GM19452 (cell line): ENCODE data around the gene DMKN.

Source experiments
- ATAC-seq: cut with Tn5 transposase; IDR thresholded peaks from one replicate; pipeline ENCODE4 v1.9.1; 2021; ENCODE audit not compliant: unreplicated experiment

Gene DMKN

DNA sequence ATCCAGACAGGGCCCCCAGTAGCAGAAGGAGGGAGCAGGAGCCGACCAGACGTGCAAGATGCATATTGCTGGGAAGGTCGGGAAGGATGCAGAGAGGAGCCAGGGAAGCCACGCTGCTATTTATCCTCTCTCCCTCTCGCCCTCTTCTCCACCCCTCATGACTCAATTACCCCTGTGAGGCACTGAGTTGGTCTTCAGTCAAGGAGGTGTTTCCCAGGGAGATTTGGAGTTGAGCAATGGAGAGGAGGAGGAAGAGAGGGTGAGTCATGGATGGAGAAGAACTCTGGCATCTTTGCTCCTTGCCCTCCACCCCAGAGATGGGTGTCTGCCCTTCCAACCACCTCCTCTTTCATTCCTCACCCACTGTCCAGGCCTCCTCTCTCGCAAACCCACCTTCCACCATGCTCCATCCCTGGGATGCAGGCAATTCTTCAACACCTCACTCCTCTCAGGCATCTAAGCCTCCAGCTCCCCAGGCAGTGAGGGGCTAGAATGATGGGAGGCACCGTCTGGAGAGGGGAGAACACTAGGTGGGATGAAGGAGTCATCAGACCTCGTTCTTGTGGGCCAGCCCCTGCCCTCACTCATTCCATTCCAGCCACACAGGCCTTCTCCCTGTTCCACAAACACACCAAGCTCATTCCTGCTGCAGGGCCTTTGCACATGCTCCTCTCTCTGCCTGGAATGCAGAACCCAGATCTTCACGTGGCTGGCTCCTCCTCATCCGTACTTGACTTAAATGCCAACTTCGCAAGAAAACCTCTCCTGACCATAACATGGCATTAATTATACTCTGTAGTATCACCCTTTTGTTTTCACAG, 15.0 kb upstream of the DMKN start, which contains the start of gene SBSN:
Gene SBSN, minus strand, starts transcription at position 94 of the 821 bp plus-strand sequence. Its CDS starts 30 bp downstream, at position 64.
- no peak for ATAC-seq

DNA sequence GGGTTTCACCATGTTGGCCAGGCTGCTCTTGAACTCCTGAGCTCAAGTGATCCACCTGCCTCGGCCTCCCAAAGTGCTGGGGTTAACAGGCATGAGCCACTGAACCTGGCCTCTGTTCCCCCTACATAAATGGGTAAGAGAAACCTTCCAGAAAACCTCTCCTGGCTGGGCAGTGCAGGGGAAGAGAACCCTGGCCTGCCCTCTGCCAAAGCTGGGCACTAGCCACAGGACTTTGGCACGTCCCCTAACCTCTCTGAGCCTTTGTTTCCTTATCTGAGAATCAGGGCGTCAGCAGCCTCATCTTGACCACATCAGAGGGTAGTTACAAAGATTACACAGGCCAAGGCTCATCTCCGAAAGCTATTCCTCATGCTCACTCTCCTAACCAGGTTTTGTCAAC, 12.4 kb upstream of the DMKN start:
- no peak for ATAC-seq

DNA sequence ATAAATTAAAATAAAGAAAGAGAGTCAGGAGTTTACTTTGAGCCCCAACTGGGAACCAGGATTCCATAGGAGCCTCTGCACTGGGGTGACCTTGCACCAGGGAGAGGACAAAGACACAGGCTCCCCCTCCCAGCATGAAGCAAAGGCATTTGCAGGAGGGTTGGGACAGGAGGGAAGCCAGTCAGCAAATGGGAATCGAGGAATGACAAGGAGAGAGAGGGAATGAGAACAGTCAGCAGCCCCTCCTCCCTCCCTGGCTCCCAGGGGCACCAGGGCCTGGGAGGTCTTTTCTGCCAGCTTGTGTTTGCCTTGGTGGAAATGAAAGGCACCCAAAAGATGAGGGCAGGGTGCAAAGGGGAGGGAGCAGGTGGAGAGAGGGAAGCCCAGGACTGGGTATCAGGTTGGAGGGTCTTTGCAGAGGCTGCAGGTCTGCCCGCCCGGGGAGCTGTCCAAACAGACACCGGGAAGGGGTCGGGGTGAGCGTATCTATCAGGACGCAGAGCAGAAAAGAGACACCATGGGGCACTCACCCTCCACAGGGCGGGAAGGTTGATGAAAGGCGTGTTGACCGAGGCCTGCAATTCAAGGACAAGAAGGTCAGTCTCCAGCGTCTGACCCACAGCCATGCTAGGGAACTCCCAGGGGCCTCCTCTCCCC, 10.9 kb upstream of the DMKN start:
- no peak for ATAC-seq

DNA sequence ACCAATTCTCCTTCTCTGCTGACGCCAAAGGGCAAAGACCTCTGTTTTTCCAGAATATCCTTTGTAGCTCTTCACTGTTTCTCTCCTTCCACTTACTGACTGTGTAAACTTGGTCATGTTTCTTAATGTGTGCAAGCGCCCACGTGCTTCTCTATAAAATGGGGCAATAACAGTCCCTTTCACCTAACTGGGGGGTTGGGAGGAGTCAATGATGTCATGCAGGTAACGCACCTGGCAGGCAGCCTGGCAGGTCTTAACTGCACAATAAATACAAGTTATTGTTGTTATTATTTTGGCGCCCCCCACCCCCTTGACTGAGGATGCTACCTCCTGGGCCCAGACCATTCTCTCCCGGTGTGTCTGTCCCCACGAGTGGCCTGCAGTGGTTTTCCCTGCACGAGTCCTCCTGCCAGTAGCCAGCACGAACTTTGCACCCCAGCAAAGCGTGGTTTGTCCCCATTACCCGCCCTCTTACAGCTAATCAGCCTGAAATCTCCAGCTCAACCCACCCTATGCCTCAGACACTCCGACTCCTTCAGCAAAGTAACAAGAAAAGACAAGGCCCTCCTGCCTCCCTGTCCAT, 9.4 kb upstream of the DMKN start:
- no peak for ATAC-seq

DNA sequence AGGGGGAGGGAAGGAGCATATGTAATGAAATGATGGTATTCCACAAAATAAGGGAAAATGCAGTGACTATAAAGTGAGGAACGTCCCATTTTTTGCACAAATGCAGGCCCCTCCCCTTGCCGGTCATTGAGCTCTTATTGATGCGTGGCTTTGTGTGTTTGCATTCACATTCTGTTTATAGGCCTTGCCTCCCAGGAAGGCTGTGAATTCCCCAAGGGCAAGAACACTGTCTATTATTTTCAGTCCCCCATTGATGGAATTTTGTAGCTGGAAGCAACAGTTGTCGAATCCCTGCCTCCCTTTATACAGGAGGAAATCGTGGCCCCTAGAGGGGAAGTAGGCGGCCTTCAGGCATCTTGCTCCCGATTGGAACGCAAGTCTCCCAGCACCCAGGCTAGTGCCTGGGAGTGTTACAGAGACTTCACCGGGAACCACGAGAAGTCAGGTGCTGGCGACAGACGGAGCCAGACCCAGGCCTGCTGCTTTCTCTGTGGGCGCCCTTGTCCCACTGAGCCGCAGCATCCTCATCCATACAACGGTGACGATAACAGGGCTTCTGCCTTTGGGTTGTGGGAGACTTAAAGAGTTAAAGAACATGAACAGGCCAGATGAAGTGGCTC, 7.8 kb upstream of the DMKN start:
- no peak for ATAC-seq

DNA sequence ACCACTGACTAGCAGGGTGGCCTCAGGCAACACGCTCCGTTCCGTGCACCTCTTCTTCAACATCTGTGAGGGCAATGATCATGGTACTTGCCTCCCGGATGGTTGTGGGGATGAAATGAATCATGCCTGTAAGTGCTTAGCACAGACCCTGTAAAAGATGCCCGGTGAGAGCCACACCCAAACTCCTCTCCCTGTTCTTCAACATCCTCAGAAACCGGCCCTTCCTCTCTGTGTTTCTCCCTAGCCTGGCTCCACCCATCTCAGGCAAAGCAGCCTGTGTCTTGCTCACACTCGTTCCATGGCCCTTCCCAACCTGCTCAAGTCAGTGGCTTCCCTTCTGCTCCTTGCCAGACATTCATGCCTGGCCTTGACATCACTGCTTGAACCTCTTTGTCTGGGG, 5.8 kb upstream of the DMKN start:
- no peak for ATAC-seq

DNA sequence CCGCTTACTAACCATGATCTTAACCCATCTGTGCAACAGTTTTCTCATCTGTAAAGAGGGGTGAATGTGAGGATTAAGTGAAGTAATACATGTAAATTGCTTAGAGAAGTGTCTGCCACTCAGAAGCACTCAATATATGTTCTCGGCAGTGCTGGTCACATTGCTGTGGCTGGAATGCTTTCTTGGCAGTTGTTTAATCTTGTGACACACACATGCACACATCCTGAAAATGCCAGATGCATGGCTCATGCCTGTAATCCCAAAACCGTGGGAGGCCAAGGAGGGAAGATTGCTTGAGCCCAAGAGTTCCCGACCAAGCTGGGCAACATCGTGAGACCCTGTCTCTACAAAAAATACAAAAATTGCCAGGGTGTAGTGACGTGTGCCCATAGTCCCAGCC, 4.9 kb upstream of the DMKN start:
- ATAC-seq = no peak

DNA sequence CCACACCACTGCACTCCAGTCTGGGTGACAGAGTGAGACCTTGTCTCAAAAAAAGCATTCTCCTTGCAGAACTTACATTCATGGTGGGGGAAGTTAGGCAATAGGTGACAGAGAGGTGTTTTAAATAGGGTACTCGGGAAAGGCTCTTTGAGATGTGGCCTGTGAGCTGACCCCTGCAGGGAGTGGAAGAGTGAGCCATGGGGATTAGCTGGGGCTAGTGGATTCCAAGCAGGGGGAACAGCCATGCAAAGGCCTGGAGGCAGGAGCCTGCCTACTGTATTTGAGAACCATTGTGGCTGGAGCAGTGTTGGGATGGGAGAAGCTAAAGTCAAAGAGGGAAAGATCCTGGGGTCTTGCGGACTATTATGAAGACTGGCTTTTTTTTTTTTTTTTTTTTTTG, 3.9 kb upstream of the DMKN start:
- no peak for ATAC-seq

DNA sequence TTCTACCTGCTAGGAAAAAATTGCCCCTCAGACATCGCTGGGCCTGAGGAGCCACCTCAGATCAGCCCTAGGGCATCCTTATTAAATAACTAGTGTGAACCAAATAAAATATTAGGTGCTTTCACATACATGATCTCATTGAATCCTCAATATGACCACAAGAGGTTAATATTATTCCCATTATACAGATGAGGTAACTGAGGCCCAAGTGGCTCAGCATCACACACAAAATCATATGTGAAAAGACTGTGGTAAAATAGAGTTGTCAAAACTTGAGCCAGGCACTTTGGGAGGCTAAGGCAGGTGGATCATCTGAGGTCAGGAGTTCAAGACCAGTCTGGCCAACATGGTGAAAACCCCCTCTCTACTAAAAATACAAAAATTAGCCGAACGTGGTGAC, 2.9 kb upstream of the DMKN start:
- ATAC-seq = no peak

DNA sequence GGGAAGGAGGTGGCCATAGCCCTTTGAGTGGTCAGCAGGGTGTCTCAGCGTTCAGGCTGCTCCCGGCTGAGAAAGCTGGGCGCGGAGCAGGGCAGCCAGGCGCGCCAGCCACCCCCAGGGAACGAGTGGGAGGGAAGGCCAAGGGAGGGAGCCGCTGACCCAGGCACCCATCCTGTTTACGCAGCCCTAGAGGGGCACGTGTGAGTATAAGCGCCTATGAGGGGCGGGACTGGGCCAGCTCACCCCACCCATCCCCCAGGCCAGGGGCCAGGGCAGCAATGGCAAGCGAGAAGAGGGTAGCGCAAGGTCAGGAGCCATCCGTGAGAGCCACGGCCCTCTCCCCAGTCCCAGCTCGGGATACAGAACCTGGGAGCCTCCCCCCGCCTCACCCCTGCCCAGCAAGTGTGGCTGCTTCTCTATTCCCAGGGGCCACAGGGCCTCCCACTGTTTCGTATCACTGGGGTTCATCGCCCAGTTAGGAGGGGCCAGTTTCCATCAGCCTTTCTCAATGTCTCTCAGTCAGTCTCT, 897 bp upstream of the DMKN start:
- ATAC-seq = no peak

DNA sequence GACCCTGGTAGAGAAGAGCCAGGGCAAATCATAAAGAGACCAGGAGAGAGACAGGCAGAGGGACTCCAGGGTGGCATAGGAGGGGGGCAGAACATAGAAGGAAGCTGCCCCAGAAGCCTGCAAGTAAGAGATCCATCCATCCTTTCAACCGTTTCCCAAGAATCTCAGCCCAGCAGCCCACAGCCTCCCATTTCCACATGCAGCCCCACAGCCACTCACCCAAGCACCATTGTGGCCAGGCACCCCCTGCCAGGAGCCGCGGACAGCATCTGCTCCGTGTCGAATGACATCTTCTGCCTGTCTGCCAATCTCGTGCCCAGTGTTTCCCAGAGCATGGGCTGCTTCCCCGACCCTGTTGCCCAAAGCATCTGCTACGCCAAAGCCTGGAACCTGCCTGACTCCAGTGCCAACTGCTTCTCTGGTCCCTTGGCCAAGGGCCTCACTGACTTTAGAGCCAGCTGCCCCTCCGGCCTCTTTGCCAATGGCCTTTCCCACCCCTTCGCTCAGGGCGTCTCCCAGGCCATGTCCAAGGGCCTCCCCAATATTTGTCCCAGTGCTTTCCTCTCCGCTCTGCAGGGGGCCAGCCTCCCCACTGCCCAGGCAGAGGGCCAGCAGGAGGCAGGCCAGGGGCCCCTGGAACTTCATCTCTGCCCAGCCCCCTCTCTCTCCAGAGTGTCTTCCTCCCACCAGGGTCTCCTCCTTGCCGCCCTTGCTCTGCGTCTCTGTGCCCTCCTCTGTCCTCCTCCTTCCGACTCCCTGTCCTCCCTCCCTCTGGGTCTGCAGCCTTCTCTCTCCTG, 420 bp downstream of the DMKN start:
- no peak for ATAC-seq

DNA sequence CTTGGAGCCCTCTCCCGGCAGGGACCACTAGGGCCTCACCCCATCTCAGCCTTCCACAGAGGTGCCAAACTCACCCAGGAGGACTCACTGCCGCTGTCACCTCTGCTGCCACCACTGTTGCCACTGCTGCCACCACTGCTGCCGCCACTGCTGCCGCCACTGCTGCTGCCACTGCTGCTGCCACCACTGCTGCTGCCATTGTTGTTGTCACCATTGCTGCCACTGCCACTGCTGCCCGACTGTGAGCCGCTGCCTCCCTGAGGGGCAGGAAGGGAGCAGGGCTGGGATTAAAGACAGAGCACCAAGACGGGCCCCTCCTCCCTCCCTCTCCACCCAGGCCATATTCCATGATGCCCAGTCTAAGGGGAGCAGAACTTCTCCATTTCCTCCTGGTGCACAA, 2.1 kb downstream of the DMKN start:
- no peak for ATAC-seq

DNA sequence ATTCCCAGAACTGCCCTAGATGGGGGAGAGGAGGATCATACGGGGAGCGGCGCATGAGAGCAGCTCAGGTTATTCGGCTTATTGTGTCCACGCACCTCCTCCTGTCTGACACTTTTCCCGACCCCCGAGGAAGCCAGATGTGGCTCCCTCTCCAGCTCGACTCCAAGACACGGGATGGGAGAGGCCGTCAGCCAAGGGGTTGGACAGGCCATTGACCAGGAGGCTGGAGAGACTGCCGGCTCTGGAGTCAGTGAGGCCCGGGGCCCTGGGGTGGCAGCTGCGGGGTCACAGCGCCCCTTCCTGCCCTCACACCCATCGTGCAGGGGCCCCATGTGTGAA, 2.9 kb downstream of the DMKN start:
- no peak for ATAC-seq

DNA sequence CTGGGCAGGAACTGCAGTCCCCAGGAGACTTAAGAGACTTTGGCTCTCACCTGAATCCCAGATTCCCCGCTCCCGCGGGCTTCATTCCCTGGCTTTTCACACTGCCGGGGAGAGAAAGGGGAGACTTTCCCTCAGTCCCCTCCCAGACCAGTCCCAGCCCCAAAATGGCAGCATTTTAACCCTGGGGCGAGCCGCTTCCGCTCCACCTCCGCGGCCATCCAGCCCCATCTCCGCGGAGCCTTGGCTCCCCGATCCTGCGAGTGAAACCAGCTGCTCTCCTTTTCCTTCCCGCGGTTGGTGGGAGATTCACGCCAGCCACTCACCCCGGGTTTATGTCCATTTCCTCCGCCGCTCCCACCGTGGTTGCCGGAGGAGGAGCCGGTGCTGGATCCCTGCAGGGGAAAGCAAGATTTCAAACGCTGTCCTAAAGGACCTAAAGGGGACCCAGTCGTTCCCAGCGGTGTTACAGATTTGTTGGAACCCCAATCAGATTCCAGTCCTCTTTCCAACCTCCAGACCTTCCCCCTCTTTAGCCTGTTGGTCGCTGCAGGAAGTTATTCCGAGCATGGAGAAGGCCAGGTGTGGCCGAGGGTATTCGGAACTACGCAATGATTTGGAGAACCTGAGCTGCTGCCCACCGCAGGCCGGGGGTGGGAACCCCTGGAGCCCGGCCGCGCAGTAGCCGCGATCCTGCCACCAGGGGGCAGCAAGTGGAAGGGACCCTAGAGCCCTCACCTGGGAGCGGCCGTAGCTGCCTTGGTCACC, 3.4 kb downstream of the DMKN start:
- ATAC-seq = no peak

DNA sequence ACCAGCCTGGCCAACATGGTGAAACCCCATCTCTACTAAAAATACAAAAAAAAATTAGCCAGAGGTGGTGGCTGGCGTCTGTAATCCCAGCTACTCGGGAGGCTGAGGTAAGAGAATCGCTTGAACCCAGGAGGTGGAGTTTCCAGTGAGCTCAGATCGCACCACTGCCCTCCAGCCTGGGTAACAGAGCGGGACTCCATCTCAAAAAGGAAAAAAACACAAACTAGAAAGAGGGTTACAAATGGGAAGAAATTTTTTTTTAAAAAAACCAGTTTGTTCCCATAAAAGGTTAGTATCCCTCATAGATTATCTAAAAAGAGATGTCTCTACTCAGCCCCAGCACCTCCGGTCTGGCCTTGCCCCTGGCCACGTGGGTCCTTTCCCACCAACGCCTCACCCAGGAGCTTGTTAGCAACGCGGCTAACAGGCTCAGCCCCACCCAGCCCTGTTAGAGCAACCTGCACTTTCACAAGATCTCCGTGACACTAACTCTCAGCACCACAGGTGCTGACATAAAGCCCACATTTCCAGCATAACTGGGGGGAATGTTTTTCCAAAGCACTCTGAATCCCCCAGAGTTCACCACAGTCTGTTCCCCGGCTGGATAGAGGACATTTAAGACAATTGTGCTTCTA, 4.3 kb downstream of the DMKN start:
- no peak for ATAC-seq

DNA sequence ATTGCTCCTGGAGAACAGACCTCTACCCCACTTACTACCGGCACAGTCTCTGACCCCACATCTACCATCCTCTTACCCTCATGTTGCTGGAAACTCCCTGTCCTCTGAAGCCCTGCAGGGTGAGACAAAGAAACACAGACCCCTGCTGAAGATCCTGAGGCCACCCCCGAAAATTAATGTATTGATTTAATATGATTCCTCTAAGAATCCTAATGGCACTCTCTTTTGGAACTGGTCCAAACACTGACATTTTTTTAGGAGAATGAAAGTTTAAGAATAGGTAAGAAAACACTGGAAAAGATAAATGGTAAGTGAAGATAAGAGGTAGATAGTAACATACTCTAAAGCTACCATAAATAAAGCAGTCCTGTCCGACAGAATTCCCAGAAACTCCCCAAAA, 5.3 kb downstream of the DMKN start:
- no peak for ATAC-seq

DNA sequence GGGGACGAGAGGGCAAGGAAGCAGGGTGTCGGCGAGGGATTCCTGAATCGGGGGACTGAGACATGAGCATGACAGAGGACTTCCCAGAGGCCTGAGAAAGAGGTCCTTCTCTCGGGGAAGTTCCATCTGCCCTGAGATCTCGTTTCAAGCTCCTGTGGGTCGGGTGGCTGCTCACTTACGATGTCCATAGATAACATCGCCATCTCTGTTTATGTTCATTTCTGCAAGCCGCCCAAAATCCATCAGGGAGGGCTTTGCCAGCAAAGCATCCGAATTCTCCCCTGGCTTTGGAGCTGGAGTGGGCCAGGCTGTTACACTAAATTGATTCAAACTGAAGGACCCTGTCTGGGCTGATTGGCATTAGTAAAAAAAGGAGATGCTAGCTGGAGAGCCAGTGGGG, 5.9 kb downstream of the DMKN start:
- ATAC-seq = no peak

DNA sequence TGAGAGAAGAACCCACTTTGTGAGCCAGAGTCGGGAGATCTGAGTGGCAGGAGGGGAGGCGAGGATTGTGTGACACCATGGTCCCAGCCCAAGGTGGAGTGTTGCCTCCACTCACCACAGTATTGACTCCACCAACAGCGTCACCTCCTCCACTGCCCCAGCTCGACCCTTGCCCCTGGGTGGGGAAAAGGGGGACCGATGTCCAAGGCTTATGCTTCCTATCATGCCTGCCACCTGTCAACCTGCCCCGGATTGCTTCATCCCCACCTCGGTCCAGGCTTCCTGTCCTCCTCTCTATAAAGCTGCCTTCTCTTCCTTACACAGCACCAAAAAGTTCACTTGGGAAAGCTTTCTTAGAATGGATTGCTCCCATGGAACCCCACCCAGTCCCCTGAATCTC, 7.4 kb downstream of the DMKN start:
- no peak for ATAC-seq

DNA sequence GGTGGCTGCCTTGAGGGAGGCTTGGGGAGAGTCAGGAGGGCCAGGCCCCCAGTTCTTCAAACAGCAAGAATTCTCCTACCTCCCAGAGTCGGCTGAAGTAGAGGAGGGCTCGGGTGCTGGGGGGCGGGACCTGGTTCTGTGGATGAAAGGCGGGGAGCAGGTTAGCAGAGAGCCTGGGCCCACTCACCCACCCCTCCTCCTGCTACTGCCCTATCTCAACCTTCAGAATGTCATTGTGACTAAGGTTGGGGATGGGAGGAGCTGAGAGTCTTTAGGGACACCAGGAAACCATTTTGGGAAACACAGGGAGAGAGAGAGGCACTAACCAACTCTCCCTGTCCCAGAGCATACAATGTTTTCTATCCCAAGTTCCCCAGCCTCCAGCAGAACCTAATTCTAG, 10.7 kb downstream of the DMKN start:
- no peak for ATAC-seq

DNA sequence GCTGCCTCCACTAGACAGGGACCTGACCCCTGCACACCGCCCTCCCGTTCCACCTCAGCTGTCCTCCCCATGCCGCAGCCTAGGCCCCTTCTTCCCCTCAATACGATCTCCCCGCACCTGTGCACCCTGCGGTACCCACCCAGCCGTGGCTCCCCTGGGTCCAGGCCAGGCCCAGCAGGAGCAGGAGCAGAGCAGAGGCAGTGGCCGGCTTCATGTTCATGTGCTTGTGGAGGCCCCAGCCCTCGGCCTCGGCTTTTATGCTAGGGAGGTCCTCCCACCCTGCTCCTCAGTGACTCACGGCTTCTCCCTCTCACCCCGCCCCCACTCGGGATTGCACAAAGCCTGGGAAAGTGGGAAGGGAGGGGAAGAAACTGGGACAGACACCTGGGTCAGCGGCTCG, 11.8 kb downstream of the DMKN start:
- no peak for ATAC-seq
